Pancreas (tissue), 10 donors: ENCODE results near the gene COTL1. TPM values are rescaled to one million over a fixed set of nuclear protein-coding genes. Genes with fewer than 3 reads are reported as not detected.

Experiments used
- ATAC-seq, 4 donors: fragments of 200-7000 bp; cut with Tn5 transposase; one replicate each; pipeline versions ENCODE4 v1.8.0 to v1.9.1; 2020; ENCODE audit warnings: mild to moderate bottlenecking in 4 of 4, moderate library complexity in 4 of 4
- DNase-seq, 6 donors: peaks; one replicate each; pipeline ENCODE4 v3.0.0-alpha.2; 2020
- FAIRE-seq: peaks from 2 replicates; lab custom pipeline; 2012; peaks lifted over from hg19 to GRCh38; lab: Jason Lieb, UNC
- H3K27ac ChIP-seq, 4 donors: fragments of 200-600 bp; sonication (generic); 1 replicate in 3 of 4; 2 replicates in 1 of 4; pipeline versions ENCODE4 v1.5.0 to v1.8.0; 2020
- H3K27me3 ChIP-seq, 4 donors: fragments of 200-600 bp; one replicate each; pipeline ENCODE4 v1.8.0; 2021
- H3K36me3 ChIP-seq, 3 donors: fragments of 200-600 bp; sonication (generic) in 1 of 3; one replicate each; pipeline versions ENCODE4 v1.5.0 to v1.8.0; 2020 to 2021
- H3K4me1 ChIP-seq, 3 donors: fragments of 200-600 bp; one replicate each; pipeline ENCODE4 v1.8.0; 2021
- H3K4me3 ChIP-seq, 4 donors: fragments of 200-600 bp; sonication (generic) in 2 of 4; one replicate each; pipeline versions ENCODE4 v1.5.0 to v1.8.0; 2020 to 2021
- H3K9me3 ChIP-seq, 4 donors: fragments of 200-600 bp; one replicate each; pipeline ENCODE4 v1.8.0; 2021
- CTCF ChIP-seq, 4 donors: fragments of 200-600 bp; sonication (generic) in 3 of 4; IDR thresholded peaks; one replicate each; pipeline versions ENCODE4 v1.5.0 to v1.8.0; 2021; ENCODE audit warnings: antibody characterized with exemption in 4 of 4
- WGBS, 2 donors: extraction: QIAGEN DNeasy Blood & Tissue Kit; methylation state at CpG; one replicate each; pipeline ENCODE4 v1.1.7; 2013; 5-methylcytosine and 5-hydroxymethylcytosine counted together
- intact Hi-C, 3 donors: fragments of 100-400 bp; cut with DNase I; formaldehyde crosslinking; loops; one replicate each; pipeline versions ENCODE4 v1.11.1 to v1.14.2; 2022
- polyA plus RNA-seq, 2 donors: library from polyadenylated mRNA; stranded (reverse); fragments of 200-250 nt; gene quantifications; one replicate each; pipeline ENCODE4 v1.2.3, GENCODE V29; 2013
- total RNA-seq, 6 donors: library from RNA; stranded (reverse); fragmentation: NEBNext Ultra II Directional in 4 of 6; extraction: Animal tissue kit (Norgen Biotek cat#: 25700) in 4 of 6; gene quantifications; one replicate each; pipeline versions ENCODE4 v1.2.1 to v1.2.4, GENCODE V29; 2021 to 2023
- donor health status: healthy with polysubstance abuse.
- donor health status: DM: no; HTN: no; CAD: no; lungs with moderate emphysema.
- donor health status: DM: no; HTN: no; CAD: no.
- donor health status: control.
- donor health status: control.
- donor health status: Bipolar disorder and iron deficiency.
- donor health status: DM: yes; HTN: yes; CAD: no.
- donor health status: DM: no; HTN: no; CAD: no.
- donor health status: DM: no; HTN: no; CAD: no.
- donor health status: DM: yes; HTN: yes; CAD: no.

COTL1 gene
- total and polyA plus RNA-seq, 8 donors: 6.8 to 44.3 (median 19.1) TPM

- Histone ChIP-seq H3K9me3 (no peaks in the 10 kb centered on the region), H3K4me3 (no peak overlapping the region), H3K36me3 (no peaks in the 10 kb centered on the region), H3K27me3 (no peaks in the 10 kb centered on the region), H3K4me1 (peaks cover 0 to 12% (median 0%) of the 10 kb centered on the region in 3 donors), H3K27ac (peak overlapping the region in 2 of 4 donors; percentile 26 to 36)
- WGBS, 2 donors: 74 to 85% methylated on average over 4 of the region's 4 CpGs
- FAIRE-seq (no peak), ATAC-seq (no peak), DNase-seq (no peak)
- intact Hi-C loops: no loop called here
- TF ChIP-seq CTCF (IDR thresholded peaks at IDR 0.05): no peak
Measured at GRCh38 chr16:84643674-84644073, 25.8 kb upstream of the COTL1 start.

- ATAC-seq (peak; percentile 41 to 75 (median 70)), DNase-seq (peak in 3 of 6 donors; percentile 47 to 59 (median 50)), FAIRE-seq (no peak)
- Histone ChIP-seq H3K4me3 (no peak overlapping the region), H3K36me3 (no peaks in the 10 kb centered on the region), H3K4me1 (peaks cover 0 to 12% (median 0%) of the 10 kb centered on the region in 3 donors), H3K9me3 (no peaks in the 10 kb centered on the region), H3K27ac (peak overlapping the region in 2 of 4 donors; percentile 36 to 60), H3K27me3 (no peaks in the 10 kb centered on the region)
- TF ChIP-seq CTCF (IDR thresholded peaks at IDR 0.05): no peak
- 50 to 57% methylated on average over 8 of the region's 8 CpGs for WGBS, 2 donors
- intact Hi-C loops: no loop called here
Measured at GRCh38 chr16:84643180-84643583, 25.3 kb upstream of the COTL1 start.

- Histone ChIP-seq H3K27ac (no peak overlapping the region), H3K4me1 (peaks cover 0 to 6% (median 0%) of the 10 kb centered on the region in 3 donors), H3K27me3 (no peaks in the 10 kb centered on the region), H3K36me3 (no peaks in the 10 kb centered on the region), H3K9me3 (no peaks in the 10 kb centered on the region), H3K4me3 (no peak overlapping the region)
- DNase-seq: no peak
- no peak for FAIRE-seq
- WGBS, 2 donors: 72 to 74% methylated on average over 6 of the region's 6 CpGs
- intact Hi-C loops: no loop called here
- TF ChIP-seq CTCF (IDR thresholded peaks at IDR 0.05): no peak
- ATAC-seq: no peak
Measured at GRCh38 chr16:84641643-84642358, 23.9 kb upstream of the COTL1 start.

GRCh38 chr16:84640145-84640544, 22.3 kb upstream of the COTL1 start:
- no peak for FAIRE-seq

More at GRCh38 chr16:84640145-84640544, 22.3 kb upstream of the COTL1 start:
- Histone ChIP-seq H3K4me1 (peaks cover 0 to 6% (median 0%) of the 10 kb centered on the region in 3 donors), H3K36me3 (no peaks in the 10 kb centered on the region), H3K9me3 (no peaks in the 10 kb centered on the region), H3K27me3 (no peaks in the 10 kb centered on the region), H3K4me3 (no peak overlapping the region), H3K27ac (no peak overlapping the region)
- intact Hi-C loops: no loop called here
- TF ChIP-seq CTCF (IDR thresholded peaks at IDR 0.05): no peak
- DNase-seq (no peak), ATAC-seq (no peak)
- 89 to 97% methylated on average over 5 of the region's 5 CpGs for WGBS, 2 donors
